Stimulated activated CD4-positive, alpha-beta T cell treated with anti-CD3 and anti-CD28 coated beads, Interleukin-12 subunit alpha, Interleukin-12 subunit beta, amount 100 ng/mL, for 48 hours (primary cell): ENCODE measurements around the gene PIM3.
A peak's percentile ranks its signal among the peaks of the same experiment; 100 is the strongest.
"Not testable (repeated sequence)": the region's sequence is repeated elsewhere in the genome, so short reads cannot be mapped to it uniquely, and the experiment has no call there.

Experiments used
- DNase-seq, 3 donors: peaks; one replicate each; pipeline ENCODE4 v3.0.0-alpha.2; 2020; ENCODE audit warnings: low read depth in 2 of 3, low spot score in 1 of 3

Gene PIM3

GRCh38 chr22:49983148-49984042, 22.8 kb downstream of the PIM3 start:
- no peak for DNase-seq

- no peak for DNase-seq
Measured at GRCh38 chr22:49986325-49986724, 25.8 kb downstream of the PIM3 start.

GRCh38 chr22:49989826-49990225, 29.3 kb downstream of the PIM3 start:
- DNase-seq, result not testable (repeated sequence)

- no peak for DNase-seq
Measured at GRCh38 chr22:49991167-49991566, 30.6 kb downstream of the PIM3 start.

GRCh38 chr22:49991907-49992533, 31.4 kb downstream of the PIM3 start:
- no peak for DNase-seq

GRCh38 chr22:49992921-49993648, 32.5 kb downstream of the PIM3 start:
- DNase-seq, result peak in 2 of 3 donors; percentile 57 to 64

GRCh38 chr22:49993649-49994360, 33.2 kb downstream of the PIM3 start:
- no peak for DNase-seq

- no peak for DNase-seq
Measured at GRCh38 chr22:49994361-49995040, 33.9 kb downstream of the PIM3 start.

- DNase-seq, result no peak
Measured at GRCh38 chr22:49995041-49995360, 34.4 kb downstream of the PIM3 start.

- DNase-seq, result no peak
Measured at GRCh38 chr22:49995361-49996118, 35.0 kb downstream of the PIM3 start.

GRCh38 chr22:49996119-49996517, 35.5 kb downstream of the PIM3 start:
- DNase-seq, result no peak

- no peak for DNase-seq
Measured at GRCh38 chr22:49996518-49997250, 36.1 kb downstream of the PIM3 start.

- DNase-seq, result no peak
Measured at GRCh38 chr22:49997251-49997599, 36.7 kb downstream of the PIM3 start.

- DNase-seq, result no peak
Measured at GRCh38 chr22:49997932-49998717, 37.6 kb downstream of the PIM3 start.

GRCh38 chr22:49998718-49999062, 38.1 kb downstream of the PIM3 start:
- DNase-seq, result no peak

- no peak for DNase-seq
Measured at GRCh38 chr22:49999063-49999945, 38.7 kb downstream of the PIM3 start.

- DNase-seq, result no peak
Measured at GRCh38 chr22:49999946-50000586, 39.5 kb downstream of the PIM3 start.
